ENCODE measurements around the gene KRTAP3-2.

KRTAP3-2 gene

DNA sequence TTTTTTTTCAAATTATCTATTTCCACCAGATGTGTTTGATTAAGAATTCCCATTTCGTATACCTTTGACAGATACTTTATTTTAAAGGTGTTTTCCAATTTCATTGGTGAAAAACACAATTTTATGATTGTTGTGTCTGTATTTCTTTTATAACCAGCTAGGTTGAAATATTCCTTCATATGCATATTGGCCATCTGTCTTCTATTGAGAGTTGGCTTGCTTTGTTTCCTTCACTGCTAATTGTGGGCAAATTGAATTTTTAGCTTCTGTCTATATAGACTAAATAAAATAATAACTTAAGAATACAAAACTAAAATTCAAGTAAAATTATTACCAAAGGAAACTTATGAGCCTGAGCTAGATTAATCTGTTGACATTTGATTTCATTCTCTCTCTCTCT lies 4.6 kb downstream of the KRTAP3-2 start:
- no peaks in the 10 kb centered on the region for H3K9me3 ChIP-seq (replicated peaks; ENCODE audit: insufficient read depth, low read length)
- H3K9ac ChIP-seq (ENCODE audit: low read length) = no peak overlapping the region
- H3K4me3 ChIP-seq (ENCODE audit: low read length) = no peak overlapping the region
- no peak overlapping the region for H3K4me2 ChIP-seq (ENCODE audit: low read depth, low read length)
- no peak overlapping the region for H3K27ac ChIP-seq (ENCODE audit: low read length)
- no peak for TF ChIP-seq EZH2 (optimal IDR thresholded peaks at IDR 0.05; ENCODE audit: low read depth, low read length)
- TF ChIP-seq EZH2phosphoT487 (IDR thresholded peaks at IDR 0.05; ENCODE audit: low read length) = no peak
- TF ChIP-seq, protein P1, sequence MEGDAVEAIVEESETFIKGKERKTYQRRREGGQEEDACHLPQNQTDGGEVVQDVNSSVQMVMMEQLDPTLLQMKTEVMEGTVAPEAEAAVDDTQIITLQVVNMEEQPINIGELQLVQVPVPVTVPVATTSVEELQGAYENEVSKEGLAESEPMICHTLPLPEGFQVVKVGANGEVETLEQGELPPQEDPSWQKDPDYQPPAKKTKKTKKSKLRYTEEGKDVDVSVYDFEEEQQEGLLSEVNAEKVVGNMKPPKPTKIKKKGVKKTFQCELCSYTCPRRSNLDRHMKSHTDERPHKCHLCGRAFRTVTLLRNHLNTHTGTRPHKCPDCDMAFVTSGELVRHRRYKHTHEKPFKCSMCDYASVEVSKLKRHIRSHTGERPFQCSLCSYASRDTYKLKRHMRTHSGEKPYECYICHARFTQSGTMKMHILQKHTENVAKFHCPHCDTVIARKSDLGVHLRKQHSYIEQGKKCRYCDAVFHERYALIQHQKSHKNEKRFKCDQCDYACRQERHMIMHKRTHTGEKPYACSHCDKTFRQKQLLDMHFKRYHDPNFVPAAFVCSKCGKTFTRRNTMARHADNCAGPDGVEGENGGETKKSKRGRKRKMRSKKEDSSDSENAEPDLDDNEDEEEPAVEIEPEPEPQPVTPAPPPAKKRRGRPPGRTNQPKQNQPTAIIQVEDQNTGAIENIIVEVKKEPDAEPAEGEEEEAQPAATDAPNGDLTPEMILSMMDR (IDR thresholded peaks at IDR 0.05; ENCODE audit: low read length) = no peak
- H2AFZ ChIP-seq (ENCODE audit: low read length) = no peak overlapping the region
- H3K79me2 ChIP-seq (ENCODE audit: low read length) = no peaks in the 10 kb centered on the region
- no peak for DNase-seq
- H3F3A ChIP-seq (ENCODE audit: insufficient read depth, low read length) = no peaks in the 10 kb centered on the region
- H3K4me1 ChIP-seq (ENCODE audit: low read length) = no peaks in the 10 kb centered on the region
- no peaks in the 10 kb centered on the region for H4K20me1 ChIP-seq (ENCODE audit: insufficient read depth, low read length)
- H3K27me3 ChIP-seq (replicated peaks; ENCODE audit: insufficient read depth, low read length) = no peaks in the 10 kb centered on the region
- no peaks in the 10 kb centered on the region for H3K9me2 ChIP-seq (replicated peaks; ENCODE audit: insufficient read depth, low read length)
- H3K36me3 ChIP-seq (replicated peaks; ENCODE audit: insufficient read depth, low read length) = no peaks in the 10 kb centered on the region

DNA sequence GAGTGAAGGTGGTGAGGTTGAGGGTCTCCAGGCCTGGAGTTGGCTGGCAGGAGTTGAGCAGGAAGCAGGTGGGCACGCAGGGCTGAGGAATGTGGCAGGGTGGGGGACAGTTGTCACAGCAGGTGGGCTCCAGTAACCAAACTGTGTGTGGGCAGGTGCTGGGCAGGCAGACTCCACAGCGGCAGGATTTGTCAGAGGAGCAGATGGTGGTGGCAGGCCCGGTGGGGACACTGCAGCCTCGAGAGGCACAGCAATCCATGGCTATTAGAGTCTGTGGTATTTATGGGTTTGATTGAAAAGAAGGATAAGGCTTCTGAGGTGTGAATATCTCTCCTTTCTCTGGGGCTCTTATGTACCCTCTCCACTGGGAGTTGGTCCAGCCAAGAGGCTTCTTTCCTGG lies 5.9 kb downstream of the KRTAP3-2 start, which contains the start of gene KRTAP3-3:
Gene KRTAP3-3, minus strand, starts transcription at position 326 of the 400 bp plus-strand sequence. Its CDS starts 67 bp downstream, at position 259.
- no peaks in the 10 kb centered on the region for H3K9me3 ChIP-seq (replicated peaks; ENCODE audit: insufficient read depth, low read length)
- H3K27me3 ChIP-seq (replicated peaks; ENCODE audit: insufficient read depth, low read length) = no peaks in the 10 kb centered on the region
- no peak within 1 kb of the TSS for H3K9ac ChIP-seq (ENCODE audit: low read length)
- H3K4me1 ChIP-seq (ENCODE audit: low read length) = no peaks in the 10 kb centered on the region
- H3K36me3 ChIP-seq (replicated peaks; ENCODE audit: insufficient read depth, low read length) = no peaks in the 10 kb centered on the region
- no peaks in the 10 kb centered on the region for H3K79me2 ChIP-seq (ENCODE audit: low read length)
- H3K9me2 ChIP-seq (replicated peaks; ENCODE audit: insufficient read depth, low read length) = no peaks in the 10 kb centered on the region
- H4K20me1 ChIP-seq (ENCODE audit: insufficient read depth, low read length) = no peaks in the 10 kb centered on the region
- no peak for DNase-seq
- no peak within 1 kb of the TSS for H3K4me3 ChIP-seq (ENCODE audit: low read length)
- H3K27ac ChIP-seq (ENCODE audit: low read length) = no peak within 1 kb of the TSS
- no peak within 1 kb of the TSS for H2AFZ ChIP-seq (ENCODE audit: low read length)
- H3K4me2 ChIP-seq (ENCODE audit: low read depth, low read length) = no peak within 1 kb of the TSS
- H3F3A ChIP-seq (ENCODE audit: insufficient read depth, low read length) = no peaks in the 10 kb centered on the region
- TF ChIP-seq, protein P1 (IDR thresholded peaks at IDR 0.05; ENCODE audit: low read length) = no peak
- TF ChIP-seq EZH2phosphoT487 (IDR thresholded peaks at IDR 0.05; ENCODE audit: low read length) (no peak), EZH2 (optimal IDR thresholded peaks at IDR 0.05; ENCODE audit: low read depth, low read length) (no peak)

DNA sequence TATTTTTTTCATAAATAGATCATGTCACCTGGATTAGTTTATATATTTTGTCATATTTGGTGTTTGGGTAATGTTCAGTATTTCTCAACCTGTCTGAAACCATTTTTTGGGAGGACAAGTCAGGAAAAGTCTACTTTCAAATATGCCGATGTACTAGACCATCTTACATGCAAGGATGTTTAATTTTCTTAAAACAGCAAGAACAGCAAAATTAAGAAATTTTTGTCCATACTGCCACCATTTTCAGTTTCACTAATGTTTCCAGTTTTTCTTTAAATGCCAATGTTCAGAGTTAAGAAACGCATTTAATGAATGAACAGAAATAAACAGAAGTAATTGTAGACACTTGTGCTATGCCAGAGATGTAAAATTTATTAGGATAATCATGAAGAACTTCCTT lies 6.6 kb downstream of the KRTAP3-2 start:
- Histone ChIP-seq H3K9ac (ENCODE audit: low read length) (no peak overlapping the region), H3K79me2 (ENCODE audit: low read length) (no peaks in the 10 kb centered on the region), H3K4me3 (ENCODE audit: low read length) (no peak overlapping the region), H4K20me1 (ENCODE audit: insufficient read depth, low read length) (no peaks in the 10 kb centered on the region), H3K4me2 (ENCODE audit: low read depth, low read length) (no peak overlapping the region), H3K27ac (ENCODE audit: low read length) (no peak overlapping the region), H2AFZ (ENCODE audit: low read length) (no peak overlapping the region), H3K4me1 (ENCODE audit: low read length) (no peaks in the 10 kb centered on the region), H3F3A (ENCODE audit: insufficient read depth, low read length) (no peaks in the 10 kb centered on the region), H3K36me3 (replicated peaks; ENCODE audit: insufficient read depth, low read length) (no peaks in the 10 kb centered on the region), H3K27me3 (replicated peaks; ENCODE audit: insufficient read depth, low read length) (no peaks in the 10 kb centered on the region), H3K9me2 (replicated peaks; ENCODE audit: insufficient read depth, low read length) (no peaks in the 10 kb centered on the region), H3K9me3 (replicated peaks; ENCODE audit: insufficient read depth, low read length) (no peaks in the 10 kb centered on the region)
- no peak for DNase-seq
- TF ChIP-seq, protein P1 (IDR thresholded peaks at IDR 0.05; ENCODE audit: low read length) = no peak
- no peak for TF ChIP-seq EZH2 (optimal IDR thresholded peaks at IDR 0.05; ENCODE audit: low read depth, low read length)
